Fibroblast of skin of back (primary cell): ENCODE measurements around the gene CTDSPL.

ENCODE experiments used
- DNase-seq: peaks from one replicate; pipeline ENCODE4 v3.0.0-alpha.2; 2013

Gene CTDSPL

DNA sequence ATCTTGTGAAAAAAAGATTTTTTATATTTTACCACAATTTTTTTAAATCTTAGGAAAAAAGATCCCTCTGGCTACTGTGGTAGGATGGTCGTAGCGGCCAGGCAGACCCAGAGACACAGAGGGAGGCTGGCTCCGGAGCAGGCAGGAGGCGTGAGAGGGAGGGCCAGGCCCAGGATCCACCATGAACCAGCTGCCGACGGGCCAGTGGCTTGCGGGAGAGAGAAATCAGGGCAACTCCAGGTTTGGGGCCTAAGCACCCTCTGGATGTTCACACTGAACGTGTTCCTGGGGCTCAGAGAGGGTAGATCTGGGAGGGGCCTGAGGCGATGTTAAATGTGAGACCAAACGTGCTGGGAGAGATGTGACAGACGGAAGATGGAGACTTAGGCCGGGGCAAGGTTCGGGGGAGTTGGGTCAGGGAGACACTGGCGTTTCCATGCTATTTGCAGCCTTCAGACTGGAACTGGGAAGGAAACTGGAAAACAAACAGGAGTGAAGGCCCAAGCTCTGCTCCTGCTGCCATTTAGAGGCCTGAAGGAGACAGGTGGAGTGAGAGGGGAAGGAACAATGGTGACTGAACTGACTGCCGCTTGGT, 127.3 kb downstream of the CTDSPL start:
- DNase-seq: no peak

DNA sequence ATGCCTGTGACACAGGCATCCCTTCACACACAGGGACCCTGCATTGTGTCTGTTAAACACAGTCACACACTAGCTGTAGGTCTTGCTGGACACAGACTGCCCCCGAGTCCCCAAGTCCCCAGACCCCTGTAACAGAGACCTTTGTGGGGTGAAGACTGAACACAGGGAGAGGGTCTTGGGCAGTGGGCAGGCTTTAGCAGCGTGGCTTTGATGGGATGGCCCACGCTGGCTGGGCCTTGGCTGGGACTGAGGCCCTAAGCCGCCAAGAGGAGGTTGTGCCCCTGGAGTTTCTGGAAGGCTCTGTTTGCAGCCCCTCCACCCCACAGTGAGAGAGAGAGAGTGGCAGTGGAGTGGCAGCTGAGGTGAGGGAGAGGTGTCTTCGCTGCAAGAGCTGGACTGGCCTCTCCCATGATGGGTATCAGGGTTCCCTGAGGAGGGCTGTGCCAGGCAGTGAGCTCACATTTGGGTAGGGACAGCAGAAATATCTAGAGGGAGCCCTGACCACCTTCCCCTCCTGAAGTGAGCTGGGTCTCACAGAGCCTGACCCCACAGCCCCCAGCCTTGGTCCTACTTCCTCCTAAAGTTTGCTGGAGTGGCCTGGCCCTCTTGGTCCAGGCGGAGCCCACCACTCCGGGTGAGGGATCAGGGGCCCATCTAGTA, 128.3 kb downstream of the CTDSPL start:
- no peak for DNase-seq

DNA sequence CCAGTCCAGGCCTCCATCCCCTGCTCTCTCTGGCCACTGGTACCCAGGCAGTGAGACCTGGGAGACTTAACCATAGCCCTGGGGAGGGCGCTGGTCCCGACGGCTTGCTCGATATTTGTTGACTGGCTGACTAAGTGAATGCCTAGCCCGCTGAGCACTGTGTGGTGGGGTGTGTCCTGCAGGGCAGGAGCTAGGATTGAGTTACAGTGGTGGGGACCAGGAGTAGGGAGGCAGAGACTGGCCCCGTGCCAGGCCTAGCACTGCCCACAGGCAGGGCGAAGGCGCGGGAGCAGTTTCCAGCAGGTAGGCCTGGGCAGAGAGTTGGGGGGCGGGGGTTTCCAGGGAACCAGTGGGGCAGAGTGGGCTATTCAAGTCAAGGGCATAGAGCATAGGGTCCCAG, 128.8 kb downstream of the CTDSPL start, which contains the start of gene VILL:
Gene VILL (plus strand): TSS at position 260 of the 400 bp plus-strand sequence. CDS start 2,887 bp downstream, outside the sequence.
- peak; percentile 11 for DNase-seq

DNA sequence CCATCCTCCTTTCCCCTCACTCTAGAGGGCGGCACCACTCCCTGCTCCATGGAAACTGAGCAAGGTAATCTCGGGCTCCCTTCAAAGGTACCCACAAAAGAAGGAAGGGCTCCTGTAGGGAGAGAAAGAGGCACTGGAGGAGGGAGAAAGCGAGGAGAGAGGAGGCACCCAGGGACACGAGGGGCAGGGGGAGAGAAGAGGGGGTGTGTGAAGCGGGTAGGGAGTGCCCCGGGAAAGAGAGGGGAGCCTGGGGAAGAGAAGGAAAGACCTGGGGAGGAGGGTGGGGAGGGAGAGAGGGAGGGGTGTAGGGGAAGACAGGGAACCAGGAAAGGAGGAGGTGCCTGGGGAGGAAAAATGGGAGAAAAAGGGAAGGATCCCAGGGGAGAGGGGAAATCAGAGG, 129.4 kb downstream of the CTDSPL start:
- no peak for DNase-seq

DNA sequence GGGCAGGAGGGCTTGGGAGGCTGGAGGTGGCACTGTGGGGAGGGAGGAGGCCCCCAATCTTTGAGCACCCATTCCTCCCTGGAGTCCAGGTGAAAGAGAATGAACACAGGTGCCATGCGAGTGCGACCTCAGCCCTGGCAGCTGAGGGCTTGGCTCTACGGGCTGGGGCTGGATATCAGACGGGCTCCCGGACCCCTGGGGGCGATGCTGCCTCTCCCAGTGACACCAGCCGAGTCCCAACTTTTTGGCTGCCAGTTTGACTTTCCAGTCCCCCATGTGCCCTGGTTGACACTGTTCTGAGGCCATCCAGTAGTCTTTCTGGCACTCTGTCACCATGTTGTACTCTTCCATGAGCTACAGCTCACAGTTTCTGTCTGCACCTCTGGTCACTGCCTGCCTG, 130.1 kb downstream of the CTDSPL start:
- no peak for DNase-seq

DNA sequence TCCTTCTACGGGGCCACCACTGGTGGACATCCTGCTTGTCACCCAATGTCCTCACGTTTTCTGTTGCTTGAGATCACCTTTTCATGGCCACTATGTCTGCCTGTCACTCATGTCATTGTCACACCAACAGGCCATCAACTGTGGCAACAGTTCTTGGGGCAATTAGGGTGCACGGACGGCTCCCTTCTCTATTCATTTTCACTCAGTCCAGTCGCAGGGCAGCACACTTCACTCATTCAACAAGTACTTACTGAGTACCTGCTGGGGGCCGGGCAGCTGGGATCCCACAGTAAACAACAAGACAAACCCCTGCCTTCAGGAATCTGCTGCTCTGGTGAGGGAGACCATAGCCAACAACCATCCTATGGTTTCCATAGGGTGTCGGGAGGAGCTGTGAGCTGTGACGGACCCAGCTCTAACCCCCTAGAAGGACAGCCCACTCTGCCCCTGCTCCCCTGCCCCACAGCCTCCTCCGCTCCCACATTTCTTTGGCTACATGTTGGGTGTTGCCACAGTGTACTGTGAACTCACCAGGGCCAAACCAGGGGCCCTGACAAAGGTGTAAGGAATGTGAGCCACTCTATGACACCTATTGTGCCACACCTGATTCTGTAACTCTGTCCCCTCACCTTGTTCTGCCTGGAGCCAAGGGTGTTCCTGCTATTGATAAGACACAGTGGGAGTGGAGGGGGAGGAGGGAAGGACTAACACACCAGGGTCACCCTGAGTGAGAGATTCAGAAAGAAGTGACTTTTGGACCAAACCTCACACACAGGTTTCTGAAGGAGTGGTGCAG, 130.8 kb downstream of the CTDSPL start:
- no peak for DNase-seq

DNA sequence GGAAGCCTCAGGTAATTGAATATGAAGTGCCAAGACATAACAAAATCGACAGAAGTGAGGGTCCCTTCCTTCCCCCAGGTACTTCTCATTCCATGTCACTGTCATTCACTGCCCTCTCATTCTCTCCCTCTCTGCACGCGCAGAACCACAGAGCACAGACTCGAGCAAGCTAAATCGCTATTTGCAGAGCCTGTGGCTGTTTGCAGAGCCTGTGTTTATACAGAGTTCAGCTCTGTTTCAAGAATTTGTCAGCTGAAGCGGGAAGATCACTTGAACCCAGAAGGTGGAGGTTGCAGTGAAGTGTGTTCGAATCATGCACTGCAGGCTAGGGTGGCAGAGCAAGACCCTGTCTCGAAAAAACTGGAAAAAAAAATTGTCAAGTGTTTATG, 131.4 kb downstream of the CTDSPL start:
- DNase-seq: no peak

DNA sequence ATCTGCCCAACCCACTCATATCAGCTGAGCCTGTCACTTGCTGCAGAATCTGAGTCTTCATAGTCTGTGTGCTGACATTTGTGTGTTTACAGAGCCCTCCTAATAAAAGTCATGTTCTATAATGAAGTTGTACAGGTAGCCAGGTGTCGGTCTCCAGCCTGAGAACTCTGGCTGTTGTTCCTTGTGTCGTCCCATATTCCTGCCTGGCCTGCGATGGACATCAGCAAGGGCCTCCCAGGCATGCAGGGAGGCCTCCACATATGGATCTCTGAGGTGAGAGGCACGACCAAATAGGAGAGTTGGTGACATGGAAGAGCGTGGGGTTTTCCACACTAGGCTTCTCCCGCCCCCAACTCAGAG, 131.8 kb downstream of the CTDSPL start:
- no peak for DNase-seq

DNA sequence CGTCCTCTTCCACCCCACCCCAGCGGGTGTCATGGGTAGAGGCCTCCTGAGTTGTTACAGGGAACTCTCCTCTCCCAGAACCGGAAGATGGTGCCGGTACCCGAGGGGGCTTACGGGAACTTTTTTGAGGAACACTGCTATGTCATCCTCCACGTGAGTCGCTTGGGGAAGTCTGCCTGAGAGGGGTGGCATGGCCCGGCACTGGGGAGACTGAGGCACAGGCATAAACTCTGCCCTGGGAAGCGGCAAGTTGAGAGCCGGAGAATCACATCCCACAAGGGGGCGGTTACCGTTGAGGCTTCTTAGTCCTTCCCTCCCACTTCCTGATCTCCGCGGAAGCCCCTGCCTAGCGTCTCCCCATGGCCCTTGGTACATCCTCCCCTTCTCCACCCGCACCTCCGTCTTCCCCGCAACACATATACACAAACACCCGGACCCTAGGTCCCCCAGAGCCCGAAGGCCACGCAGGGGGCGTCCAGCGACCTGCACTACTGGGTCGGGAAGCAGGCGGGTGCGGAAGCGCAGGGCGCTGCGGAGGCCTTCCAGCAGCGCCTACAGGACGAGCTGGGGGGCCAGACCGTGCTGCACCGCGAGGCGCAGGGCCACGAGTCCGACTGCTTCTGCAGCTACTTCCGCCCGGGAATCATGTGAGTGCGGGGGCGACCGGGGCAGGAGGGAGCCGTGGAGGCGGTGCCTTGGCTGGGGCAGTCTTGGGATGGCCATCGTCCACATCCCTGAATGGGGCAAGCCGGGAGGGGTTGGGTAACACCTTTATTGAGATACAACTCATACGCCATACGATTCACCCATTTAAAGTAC, 132.3 kb downstream of the CTDSPL start:
- peak; percentile 72 for DNase-seq

DNA sequence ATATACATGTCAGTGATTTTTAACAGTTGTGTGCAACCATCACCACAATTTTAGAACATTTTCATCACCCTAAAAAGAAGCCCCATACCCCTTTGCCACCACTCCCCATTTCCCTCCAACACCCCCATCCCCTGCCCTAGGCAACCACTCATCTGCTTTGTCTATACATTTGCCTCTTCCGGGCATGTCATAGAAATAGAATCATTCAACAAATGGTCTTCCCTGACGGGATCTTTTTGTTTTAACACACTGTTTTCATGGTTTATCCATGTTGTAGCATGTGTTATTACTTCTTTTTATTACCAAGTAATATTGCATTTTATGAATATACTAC, 132.9 kb downstream of the CTDSPL start:
- DNase-seq: no peak

DNA sequence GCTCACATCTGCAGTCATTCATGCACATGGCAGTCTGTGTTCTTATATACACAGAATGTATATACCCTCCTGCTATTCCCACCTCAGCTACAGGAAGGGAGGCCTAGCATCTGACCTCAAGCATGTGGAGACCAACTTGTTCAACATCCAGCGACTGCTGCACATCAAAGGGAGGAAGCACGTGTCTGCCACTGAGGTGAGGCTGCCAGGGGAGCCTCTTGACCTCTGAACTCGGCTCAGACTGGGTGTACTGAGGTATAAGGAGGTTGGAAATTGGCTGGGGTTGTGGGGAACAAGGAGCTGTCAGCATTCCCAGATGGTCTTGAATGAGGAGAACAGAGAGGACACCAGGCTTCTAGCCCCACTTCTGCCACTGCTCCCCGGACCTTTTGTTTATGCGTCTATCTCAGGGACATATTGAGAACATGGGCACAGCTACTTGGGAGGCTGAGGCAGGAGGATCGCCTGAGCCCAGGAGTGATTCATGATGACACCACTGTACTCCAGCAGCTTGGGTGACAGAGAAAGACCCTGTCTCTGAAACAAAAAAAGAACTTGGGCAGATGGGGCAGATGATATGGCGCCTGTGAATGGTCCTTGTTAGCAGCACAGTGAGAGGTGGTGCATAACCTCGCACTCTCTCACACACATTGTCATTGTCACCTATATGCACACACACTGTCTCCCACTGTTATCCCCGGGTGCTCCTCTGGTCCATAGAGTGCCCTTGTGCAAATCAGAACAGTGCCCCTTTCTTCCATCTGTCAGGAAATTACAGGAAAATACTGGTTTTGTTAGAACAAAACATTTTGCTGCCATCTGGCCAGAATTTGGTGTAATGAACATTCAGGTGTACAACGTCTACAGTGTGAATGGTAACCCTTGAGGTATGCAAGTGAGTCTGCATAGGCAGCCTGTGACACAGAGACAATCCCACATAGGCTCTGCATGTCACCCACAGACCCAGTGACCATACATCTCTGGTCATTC, 134.3 kb downstream of the CTDSPL start:
- no peak for DNase-seq

DNA sequence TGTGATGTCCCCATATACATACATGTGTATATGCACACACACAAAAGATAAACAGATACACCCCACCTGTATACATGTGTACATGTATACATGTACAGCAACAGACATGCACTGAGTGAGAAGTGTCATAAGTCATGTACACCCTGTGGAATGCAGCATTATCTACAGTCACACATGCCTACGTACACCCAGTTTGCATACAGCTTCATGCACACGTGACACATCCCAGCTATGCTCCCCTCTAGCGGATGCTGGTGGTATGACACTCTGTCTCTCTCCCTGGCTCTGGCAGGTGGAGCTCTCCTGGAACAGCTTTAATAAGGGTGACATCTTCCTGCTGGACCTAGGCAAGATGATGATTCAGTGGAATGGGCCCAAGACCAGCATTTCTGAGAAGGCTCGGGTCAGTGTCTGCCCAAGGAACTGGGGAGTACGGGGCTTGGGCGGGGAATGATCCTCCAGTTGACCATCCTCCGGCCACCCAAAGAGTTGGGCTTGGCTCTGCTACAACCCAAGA, 135.2 kb downstream of the CTDSPL start:
- DNase-seq: peak; percentile 79

DNA sequence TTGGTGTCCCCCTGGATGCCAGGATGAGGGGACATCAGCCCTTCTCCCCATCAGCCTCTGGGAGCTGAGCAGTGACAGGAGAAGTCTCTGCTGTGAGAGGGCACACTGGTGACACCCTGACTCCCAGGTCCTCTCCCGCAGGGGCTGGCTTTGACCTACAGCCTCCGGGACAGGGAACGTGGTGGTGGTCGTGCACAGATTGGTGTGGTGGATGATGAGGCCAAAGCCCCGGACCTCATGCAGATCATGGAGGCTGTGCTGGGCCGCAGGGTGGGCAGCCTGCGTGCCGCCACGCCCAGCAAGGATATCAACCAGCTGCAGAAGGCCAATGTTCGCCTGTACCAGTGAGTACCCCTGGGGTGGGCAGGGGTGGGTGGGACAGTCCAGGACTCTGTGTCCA, 135.7 kb downstream of the CTDSPL start:
- DNase-seq: no peak

DNA sequence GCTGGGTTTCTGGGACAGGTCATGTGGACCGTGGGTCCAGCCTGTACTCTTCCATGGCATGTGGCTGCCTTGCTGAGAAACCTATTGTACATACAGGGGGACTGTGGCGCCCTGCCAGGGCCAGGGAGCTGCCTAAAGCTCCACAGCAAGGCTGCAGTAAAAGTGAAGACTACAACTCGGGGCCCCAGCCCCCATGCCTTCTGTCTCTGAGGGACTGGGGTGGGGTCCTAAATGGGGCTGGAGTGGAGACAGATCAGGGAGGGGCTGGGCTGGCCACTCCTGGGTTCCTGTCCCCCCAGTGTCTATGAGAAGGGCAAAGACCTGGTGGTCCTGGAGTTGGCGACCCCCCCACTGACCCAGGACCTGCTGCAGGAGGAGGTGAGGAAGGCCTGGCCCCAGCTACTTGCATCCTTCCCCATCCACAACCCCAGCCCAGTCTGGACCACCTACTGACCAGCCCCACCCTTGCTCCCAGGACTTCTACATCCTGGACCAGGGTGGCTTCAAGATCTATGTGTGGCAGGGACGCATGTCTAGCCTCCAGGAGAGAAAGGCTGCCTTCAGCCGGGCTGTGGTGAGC, 136.2 kb downstream of the CTDSPL start:
- no peak for DNase-seq

DNA sequence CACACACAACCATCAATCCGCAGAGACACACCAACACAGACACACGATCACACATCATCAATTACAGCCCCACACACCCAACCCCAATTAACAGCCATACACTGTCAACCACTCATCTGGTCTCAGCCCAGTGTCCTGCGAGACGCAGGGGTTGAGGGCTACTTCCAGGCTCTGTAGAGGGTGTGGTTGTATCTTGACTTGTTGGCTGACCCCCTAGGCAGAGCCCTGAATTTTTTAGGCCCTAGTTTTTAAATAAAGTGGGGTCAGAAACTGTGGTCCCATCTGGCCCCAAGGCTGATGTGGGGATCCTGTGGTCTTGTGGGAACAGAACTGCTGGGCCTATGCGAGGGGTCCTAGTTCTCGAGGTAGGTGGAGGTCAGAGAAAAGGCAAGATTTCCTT, 138.2 kb downstream of the CTDSPL start:
- DNase-seq: no peak

DNA sequence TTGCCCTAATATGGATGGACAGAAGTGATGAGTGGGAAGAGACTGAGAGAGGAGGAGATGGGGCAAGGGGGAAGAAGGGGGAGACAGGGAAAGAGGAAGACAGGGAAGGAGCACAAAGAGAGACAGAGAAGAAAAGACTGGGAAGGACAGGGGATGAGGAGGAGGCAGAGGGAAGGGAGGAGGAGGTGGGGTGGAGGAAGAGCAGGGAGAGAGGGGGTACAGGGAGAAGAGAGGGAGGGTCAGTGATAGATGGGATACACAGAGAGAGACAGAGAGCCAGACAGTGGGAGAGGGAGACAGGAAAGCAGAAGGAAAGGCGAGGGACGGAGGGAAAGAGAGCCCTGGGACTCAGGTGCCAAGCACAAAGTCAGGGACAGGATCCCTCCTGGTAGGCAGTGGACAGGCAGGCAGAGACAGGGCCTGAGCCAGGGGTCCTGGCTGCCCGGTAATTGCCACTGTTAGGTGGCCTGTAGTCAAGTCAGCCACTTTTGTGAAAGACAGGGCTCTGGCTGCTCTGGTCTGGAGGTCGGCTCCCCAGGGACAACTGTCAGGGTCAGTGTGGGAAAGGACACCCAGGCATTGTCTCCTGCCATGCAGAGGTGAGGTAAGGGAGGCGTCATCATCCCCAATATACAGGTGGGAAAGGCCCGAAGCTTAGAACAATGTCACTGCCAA, 138.7 kb downstream of the CTDSPL start:
- DNase-seq: no peak

DNA sequence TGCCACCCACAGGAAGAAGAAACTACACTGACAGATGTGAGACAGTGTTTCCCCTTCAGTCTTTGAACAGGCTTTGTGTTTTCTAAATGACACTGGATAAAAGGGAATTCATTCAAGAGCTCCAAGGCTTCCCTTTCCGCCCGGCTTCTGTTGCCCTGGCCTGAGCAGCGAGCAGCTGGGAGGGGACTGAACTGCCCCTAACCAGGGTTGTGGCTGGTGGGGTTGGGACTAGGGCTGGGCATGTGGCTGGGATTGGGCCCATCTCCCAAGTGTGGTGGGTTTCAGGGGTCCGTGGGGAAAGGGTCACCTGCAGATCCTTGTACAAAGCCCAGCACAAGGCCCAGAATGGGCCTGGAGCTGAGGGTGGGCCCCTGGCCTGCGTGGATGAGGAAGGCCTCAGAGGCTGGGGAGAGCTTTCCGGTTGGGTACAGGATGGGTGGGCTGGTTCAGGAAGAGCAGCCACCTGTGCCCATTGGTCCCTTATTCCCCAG, 139.3 kb downstream of the CTDSPL start:
- no peak for DNase-seq

DNA sequence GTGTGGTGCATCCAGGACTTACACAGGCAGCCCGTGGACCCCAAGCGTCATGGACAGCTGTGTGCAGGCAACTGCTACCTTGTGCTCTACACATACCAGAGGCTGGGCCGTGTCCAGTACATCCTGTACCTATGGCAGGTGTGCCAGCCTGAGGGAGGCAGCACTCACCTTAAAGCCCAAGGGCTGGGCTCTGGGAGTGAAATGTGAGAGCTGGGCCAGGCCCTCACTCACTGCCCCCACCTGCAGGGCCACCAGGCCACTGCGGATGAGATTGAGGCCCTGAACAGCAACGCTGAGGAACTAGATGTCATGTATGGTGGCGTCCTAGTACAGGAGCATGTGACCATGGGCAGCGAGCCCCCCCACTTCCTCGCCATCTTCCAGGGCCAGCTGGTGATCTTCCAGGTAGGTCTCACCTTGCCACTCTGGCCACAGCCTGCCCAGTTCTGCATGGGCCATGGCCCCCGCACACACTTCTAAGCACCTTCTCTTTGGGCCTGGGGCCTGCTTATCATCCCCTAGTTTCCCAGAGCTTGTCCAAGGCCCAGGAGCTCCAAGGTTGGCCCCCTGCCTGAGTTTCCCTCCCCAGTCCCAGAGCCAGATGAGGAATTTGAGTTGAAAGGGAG, 139.9 kb downstream of the CTDSPL start:
- no peak for DNase-seq

DNA sequence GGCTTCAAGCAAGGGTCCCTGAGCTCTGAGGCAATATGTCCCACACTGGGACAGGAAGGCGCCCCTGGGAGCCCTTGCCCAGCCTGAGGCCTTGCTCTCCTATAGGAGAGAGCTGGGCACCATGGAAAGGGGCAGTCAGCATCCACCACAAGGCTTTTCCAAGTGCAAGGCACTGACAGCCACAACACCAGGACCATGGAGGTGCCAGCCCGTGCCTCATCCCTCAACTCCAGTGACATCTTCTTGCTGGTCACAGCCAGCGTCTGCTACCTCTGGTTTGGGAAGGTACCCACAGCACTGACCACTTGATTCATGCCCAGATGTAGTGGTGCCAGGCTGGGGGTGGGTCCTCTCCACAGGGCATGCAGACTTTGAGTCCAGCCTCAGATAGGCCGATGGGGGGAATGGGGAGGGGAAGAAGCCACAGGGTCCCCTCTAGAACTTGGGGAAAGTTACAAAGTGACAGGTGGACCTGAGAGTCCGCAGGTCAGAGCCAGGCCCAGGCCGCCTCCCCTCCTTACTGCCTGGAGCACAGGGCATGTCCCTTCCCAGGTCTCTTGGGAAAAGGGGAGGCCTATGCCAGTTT, 140.7 kb downstream of the CTDSPL start:
- no peak for DNase-seq

DNA sequence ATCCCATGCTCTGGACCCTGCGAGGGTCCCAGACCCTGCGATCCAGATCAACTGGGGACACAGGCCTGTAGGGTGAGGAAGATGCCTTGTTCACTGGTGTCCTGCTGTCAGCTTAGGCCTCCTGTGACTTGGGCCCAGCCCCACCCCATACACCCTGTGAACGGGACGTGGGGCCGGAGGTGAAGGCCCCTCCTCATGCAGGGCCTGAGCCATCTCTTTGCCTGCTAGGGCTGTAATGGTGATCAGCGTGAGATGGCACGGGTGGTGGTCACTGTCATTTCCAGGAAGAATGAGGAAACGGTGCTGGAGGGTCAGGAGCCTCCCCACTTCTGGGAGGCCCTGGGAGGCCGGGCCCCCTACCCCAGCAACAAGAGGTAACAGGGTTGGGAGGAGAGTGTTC, 141.3 kb downstream of the CTDSPL start:
- no peak for DNase-seq
